ENCODE results near the gene C19orf12.

Gene C19orf12

GRCh38 chr19:29694669-29695627 is 20.1 kb downstream of the C19orf12 start:
- H4K20me1 ChIP-seq (ENCODE audit: low read depth, low read length) = no peaks in the 10 kb centered on the region
- no peak overlapping the region for H3K4me3 ChIP-seq (ENCODE audit: insufficient read depth, low read length, poor library complexity, severe bottlenecking)
- no peaks in the 10 kb centered on the region for H3K36me3 ChIP-seq (ENCODE audit: low read length)
- H3K27me3 ChIP-seq (ENCODE audit: low read length) = no peaks in the 10 kb centered on the region
- H3K27ac ChIP-seq (ENCODE audit: low read depth, low read length) = no peak overlapping the region
- H3K9me3 ChIP-seq (ENCODE audit: insufficient read depth, low read length) = peaks cover 14% of the 10 kb centered on the region; the same call in 1 of the 2 replicates
- H2AFZ ChIP-seq (ENCODE audit: low read depth, low read length, severe bottlenecking) = no peak overlapping the region
- no peak for TF ChIP-seq EZH2phosphoT487 (conservative IDR thresholded peaks at IDR 0.05; ENCODE audit: low read length)
- TF ChIP-seq, protein P1, sequence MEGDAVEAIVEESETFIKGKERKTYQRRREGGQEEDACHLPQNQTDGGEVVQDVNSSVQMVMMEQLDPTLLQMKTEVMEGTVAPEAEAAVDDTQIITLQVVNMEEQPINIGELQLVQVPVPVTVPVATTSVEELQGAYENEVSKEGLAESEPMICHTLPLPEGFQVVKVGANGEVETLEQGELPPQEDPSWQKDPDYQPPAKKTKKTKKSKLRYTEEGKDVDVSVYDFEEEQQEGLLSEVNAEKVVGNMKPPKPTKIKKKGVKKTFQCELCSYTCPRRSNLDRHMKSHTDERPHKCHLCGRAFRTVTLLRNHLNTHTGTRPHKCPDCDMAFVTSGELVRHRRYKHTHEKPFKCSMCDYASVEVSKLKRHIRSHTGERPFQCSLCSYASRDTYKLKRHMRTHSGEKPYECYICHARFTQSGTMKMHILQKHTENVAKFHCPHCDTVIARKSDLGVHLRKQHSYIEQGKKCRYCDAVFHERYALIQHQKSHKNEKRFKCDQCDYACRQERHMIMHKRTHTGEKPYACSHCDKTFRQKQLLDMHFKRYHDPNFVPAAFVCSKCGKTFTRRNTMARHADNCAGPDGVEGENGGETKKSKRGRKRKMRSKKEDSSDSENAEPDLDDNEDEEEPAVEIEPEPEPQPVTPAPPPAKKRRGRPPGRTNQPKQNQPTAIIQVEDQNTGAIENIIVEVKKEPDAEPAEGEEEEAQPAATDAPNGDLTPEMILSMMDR (IDR thresholded peaks at IDR 0.05; ENCODE audit: insufficient read depth, low read length, poor library complexity, severe bottlenecking) = peak; percentile 71
- no peaks in the 10 kb centered on the region for H3K79me2 ChIP-seq (ENCODE audit: insufficient read depth, low read length)
- H3K9ac ChIP-seq (ENCODE audit: low read length) = no peak overlapping the region
- no peaks in the 10 kb centered on the region for H3K9me2 ChIP-seq (replicated peaks; ENCODE audit: insufficient read depth, low read length)
- no peaks in the 10 kb centered on the region for H3F3A ChIP-seq (ENCODE audit: insufficient read depth)
- no peak overlapping the region for H3K4me2 ChIP-seq (ENCODE audit: low read depth, low read length, poor library complexity, severe bottlenecking)

GRCh38 chr19:29694161-29694560 is 20.9 kb downstream of the C19orf12 start:
- no peak overlapping the region for H3K9ac ChIP-seq (ENCODE audit: low read length)
- H4K20me1 ChIP-seq (ENCODE audit: low read depth, low read length) = no peaks in the 10 kb centered on the region
- TF ChIP-seq EZH2phosphoT487 (conservative IDR thresholded peaks at IDR 0.05; ENCODE audit: low read length) = no peak
- TF ChIP-seq, protein P1 (IDR thresholded peaks at IDR 0.05; ENCODE audit: insufficient read depth, low read length, poor library complexity, severe bottlenecking) = no peak
- no peaks in the 10 kb centered on the region for H3K79me2 ChIP-seq (ENCODE audit: insufficient read depth, low read length)
- H3K27ac ChIP-seq (ENCODE audit: low read depth, low read length) = no peak overlapping the region
- no peaks in the 10 kb centered on the region for H3K36me3 ChIP-seq (ENCODE audit: low read length)
- H3K9me3 ChIP-seq (ENCODE audit: insufficient read depth, low read length) = peaks cover 14% of the 10 kb centered on the region; the same call in 1 of the 2 replicates
- H2AFZ ChIP-seq (ENCODE audit: low read depth, low read length, severe bottlenecking) = no peak overlapping the region
- H3K4me3 ChIP-seq (ENCODE audit: insufficient read depth, low read length, poor library complexity, severe bottlenecking) = no peak overlapping the region
- H3K4me2 ChIP-seq (ENCODE audit: low read depth, low read length, poor library complexity, severe bottlenecking) = no peak overlapping the region
- H3F3A ChIP-seq (ENCODE audit: insufficient read depth) = no peaks in the 10 kb centered on the region
- no peaks in the 10 kb centered on the region for H3K27me3 ChIP-seq (ENCODE audit: low read length)
- H3K9me2 ChIP-seq (replicated peaks; ENCODE audit: insufficient read depth, low read length) = no peaks in the 10 kb centered on the region

DNA sequence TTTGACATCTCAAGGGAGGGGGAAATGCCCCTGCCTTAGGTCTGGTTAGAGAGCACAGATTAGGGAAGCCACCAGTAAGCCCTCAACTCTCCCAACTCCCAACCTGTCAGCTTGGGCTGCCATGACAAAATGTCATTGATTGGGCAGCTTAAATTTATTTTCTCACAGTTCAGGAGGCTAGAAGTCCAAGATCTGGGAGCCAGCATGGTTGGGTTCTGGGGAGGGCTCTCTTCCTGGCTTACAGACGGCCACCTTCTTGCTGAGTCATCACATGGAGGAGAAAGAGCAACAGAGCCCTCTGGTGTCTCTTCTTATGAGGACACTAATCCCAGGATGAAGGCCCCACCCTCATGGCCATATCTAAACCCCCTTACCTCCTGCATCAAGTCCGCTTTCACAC is 24.2 kb downstream of the C19orf12 start:
- no peaks in the 10 kb centered on the region for H3K36me3 ChIP-seq (ENCODE audit: low read length)
- no peaks in the 10 kb centered on the region for H3F3A ChIP-seq (ENCODE audit: insufficient read depth)
- H3K27ac ChIP-seq (ENCODE audit: low read depth, low read length) = no peak overlapping the region
- H3K4me3 ChIP-seq (ENCODE audit: insufficient read depth, low read length, poor library complexity, severe bottlenecking) = no peak overlapping the region
- H3K4me2 ChIP-seq (ENCODE audit: low read depth, low read length, poor library complexity, severe bottlenecking) = no peak overlapping the region
- no peaks in the 10 kb centered on the region for H3K9me2 ChIP-seq (replicated peaks; ENCODE audit: insufficient read depth, low read length)
- no peaks in the 10 kb centered on the region for H4K20me1 ChIP-seq (ENCODE audit: low read depth, low read length)
- H3K27me3 ChIP-seq (ENCODE audit: low read length) = no peaks in the 10 kb centered on the region
- TF ChIP-seq, protein P1 (IDR thresholded peaks at IDR 0.05; ENCODE audit: insufficient read depth, low read length, poor library complexity, severe bottlenecking) = peak; percentile 16
- TF ChIP-seq EZH2phosphoT487 (conservative IDR thresholded peaks at IDR 0.05; ENCODE audit: low read length) = no peak
- H3K79me2 ChIP-seq (ENCODE audit: insufficient read depth, low read length) = no peaks in the 10 kb centered on the region
- H3K9me3 ChIP-seq (ENCODE audit: insufficient read depth, low read length) = peaks cover 8% of the 10 kb centered on the region; the same call in 1 of the 2 replicates
- H2AFZ ChIP-seq (ENCODE audit: low read depth, low read length, severe bottlenecking) = peak overlapping the region; percentile 85
- H3K9ac ChIP-seq (ENCODE audit: low read length) = no peak overlapping the region
